ENCODE results near the gene NTRK2.

DNA sequence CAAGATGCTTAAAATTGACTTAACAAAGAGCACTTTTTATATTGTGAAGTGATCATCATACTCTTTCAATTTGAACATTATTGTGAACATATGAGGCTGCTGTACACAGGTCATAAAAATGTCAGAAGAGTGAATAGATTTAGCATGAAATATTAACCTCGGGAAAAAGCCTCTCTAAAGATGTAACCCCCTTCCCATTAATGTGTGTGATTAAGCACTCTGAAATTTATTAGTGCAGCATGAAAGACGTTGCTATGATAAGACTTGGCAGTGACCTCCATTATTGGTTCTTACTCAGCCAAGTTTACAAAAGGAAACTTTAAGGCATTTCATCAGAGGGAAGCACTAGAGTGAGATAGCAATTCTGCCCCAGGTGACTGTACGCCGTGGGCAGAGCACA is 326.5 kb downstream of the NTRK2 start:
- TF ChIP-seq, protein P1, sequence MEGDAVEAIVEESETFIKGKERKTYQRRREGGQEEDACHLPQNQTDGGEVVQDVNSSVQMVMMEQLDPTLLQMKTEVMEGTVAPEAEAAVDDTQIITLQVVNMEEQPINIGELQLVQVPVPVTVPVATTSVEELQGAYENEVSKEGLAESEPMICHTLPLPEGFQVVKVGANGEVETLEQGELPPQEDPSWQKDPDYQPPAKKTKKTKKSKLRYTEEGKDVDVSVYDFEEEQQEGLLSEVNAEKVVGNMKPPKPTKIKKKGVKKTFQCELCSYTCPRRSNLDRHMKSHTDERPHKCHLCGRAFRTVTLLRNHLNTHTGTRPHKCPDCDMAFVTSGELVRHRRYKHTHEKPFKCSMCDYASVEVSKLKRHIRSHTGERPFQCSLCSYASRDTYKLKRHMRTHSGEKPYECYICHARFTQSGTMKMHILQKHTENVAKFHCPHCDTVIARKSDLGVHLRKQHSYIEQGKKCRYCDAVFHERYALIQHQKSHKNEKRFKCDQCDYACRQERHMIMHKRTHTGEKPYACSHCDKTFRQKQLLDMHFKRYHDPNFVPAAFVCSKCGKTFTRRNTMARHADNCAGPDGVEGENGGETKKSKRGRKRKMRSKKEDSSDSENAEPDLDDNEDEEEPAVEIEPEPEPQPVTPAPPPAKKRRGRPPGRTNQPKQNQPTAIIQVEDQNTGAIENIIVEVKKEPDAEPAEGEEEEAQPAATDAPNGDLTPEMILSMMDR (conservative IDR thresholded peaks at IDR 0.05; ENCODE audit: low read length): no peak
- no peak for TF ChIP-seq EZH2phosphoT487 (IDR thresholded peaks at IDR 0.05; ENCODE audit: borderline replicate concordance, low read depth, low read length)

Measured in OCI-LY7 (cell line).